MM.1S (cell line): Measurements from ENCODE around the gene TMEM176B.

Experiments used
- EZH2phosphoT487 ChIP-seq: fragments of 300-600 bp; sonication (generic); IDR thresholded peaks from 2 replicates; pipeline ENCODE4 v1.6.1; 2018; ENCODE audit warnings: antibody characterized with exemption, low read length
- TF ChIP-seq, protein P1 (sequence below): fragments of 300-600 bp; sonication (generic); IDR thresholded peaks from 2 replicates; pipeline ENCODE4 v1.5.1; 2016; ENCODE audit warnings: antibody characterized with exemption, low read length, mixed read lengths

DNA sequence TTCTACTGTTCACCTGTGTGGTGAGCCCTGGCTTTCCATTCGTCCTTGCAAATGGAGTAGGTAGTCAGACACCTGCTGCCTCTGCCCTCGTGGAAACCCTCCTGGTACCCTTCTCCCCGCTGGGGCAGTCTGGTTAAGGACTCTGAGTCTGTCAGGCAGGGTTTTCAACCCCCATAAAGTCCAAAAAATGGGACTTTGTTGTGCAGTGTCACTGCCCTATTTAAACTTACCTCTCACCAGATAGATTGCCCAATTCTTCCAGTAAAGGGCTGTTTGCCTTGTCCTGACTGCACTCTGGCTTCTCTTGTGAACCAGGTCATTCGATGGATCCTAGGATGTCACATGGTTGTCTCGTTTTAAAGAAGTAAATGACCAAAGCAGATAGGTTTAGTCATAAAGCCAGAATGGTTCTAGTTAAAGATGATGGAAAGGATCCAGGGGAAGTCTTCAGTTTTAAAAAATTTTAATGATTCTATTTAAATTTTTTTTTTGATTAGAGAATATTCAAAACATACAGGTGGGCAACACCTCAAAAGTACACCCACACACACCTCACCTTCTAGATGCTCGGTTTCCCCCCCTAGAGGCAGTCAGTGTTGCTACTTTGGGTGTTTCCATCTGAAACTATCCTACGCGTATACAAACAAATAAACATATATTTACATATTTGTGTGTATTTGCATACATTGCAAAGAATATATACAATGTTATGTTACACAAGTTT lies 22.0 kb downstream of the TMEM176B start:
- TF ChIP-seq, protein P1, sequence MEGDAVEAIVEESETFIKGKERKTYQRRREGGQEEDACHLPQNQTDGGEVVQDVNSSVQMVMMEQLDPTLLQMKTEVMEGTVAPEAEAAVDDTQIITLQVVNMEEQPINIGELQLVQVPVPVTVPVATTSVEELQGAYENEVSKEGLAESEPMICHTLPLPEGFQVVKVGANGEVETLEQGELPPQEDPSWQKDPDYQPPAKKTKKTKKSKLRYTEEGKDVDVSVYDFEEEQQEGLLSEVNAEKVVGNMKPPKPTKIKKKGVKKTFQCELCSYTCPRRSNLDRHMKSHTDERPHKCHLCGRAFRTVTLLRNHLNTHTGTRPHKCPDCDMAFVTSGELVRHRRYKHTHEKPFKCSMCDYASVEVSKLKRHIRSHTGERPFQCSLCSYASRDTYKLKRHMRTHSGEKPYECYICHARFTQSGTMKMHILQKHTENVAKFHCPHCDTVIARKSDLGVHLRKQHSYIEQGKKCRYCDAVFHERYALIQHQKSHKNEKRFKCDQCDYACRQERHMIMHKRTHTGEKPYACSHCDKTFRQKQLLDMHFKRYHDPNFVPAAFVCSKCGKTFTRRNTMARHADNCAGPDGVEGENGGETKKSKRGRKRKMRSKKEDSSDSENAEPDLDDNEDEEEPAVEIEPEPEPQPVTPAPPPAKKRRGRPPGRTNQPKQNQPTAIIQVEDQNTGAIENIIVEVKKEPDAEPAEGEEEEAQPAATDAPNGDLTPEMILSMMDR, result no peak
- TF ChIP-seq EZH2phosphoT487, result no peak
